ENCODE data around the gene CENPQ.

Gene CENPQ

DNA sequence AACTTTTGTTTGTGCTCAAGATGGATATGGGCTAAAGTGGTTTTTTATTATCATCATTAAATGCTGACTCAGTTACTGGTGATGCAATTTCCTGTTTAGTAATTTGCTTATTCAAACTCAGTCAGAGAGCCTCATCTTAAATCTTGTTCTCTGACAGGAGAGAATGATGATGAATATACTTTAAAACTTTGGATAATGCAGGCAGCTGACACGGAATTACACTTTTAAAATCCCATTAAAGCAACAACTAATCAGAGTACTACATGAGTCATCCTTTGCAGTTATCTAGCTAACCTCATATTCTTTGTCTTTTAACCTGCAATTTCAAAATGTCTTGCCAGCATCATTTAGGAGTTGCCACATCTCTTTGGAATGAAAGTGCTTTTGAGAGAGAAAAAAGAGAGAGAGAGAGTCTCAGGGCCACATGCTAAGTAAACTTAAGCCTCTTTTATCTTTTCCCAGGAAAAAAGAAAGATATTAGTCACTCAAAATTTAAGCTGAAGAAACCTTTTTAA, 78.1 kb downstream of the CENPQ start:
- TF ChIP-seq, protein P1, sequence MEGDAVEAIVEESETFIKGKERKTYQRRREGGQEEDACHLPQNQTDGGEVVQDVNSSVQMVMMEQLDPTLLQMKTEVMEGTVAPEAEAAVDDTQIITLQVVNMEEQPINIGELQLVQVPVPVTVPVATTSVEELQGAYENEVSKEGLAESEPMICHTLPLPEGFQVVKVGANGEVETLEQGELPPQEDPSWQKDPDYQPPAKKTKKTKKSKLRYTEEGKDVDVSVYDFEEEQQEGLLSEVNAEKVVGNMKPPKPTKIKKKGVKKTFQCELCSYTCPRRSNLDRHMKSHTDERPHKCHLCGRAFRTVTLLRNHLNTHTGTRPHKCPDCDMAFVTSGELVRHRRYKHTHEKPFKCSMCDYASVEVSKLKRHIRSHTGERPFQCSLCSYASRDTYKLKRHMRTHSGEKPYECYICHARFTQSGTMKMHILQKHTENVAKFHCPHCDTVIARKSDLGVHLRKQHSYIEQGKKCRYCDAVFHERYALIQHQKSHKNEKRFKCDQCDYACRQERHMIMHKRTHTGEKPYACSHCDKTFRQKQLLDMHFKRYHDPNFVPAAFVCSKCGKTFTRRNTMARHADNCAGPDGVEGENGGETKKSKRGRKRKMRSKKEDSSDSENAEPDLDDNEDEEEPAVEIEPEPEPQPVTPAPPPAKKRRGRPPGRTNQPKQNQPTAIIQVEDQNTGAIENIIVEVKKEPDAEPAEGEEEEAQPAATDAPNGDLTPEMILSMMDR (IDR thresholded peaks at IDR 0.05), result no peak
- Histone ChIP-seq H3K4me3 (no peak overlapping the region), H3K27ac (no peak overlapping the region)
- no peak for DNase-seq (ENCODE audit: low spot score)

DNA sequence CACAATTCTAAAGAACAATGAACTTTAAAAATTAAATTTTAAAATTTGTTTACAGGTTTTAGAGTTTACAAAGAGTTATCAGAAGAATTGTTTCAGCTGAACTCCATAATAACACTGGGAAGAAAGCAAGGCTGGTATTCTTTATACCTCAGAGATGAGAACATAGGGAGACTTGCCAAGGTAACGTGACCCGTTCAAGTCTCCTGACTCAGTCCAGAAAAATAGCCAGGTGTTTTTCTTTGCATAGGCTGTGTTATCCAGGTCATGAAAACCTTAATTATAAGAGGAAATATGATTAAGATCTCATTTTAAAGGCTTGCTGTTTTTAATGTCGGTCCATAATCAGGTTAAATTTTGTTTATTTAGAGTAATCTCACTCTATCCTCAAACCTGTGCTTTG, 78.8 kb downstream of the CENPQ start:
- Histone ChIP-seq H3K4me3 (no peak overlapping the region), H3K27ac (no peak overlapping the region)
- TF ChIP-seq, protein P1 (IDR thresholded peaks at IDR 0.05), result no peak
- no peak for DNase-seq (ENCODE audit: low spot score)

Data from coronary artery (tissue), 2 donors.